Hepatocyte (in vitro differentiated cells): ENCODE measurements around the gene FOXN3.

ENCODE experiments used
- CTCF ChIP-seq: fragments of 200-600 bp; sonication (generic); IDR thresholded peaks from 2 replicates; pipeline ENCODE4 v1.5.1; 2016; ENCODE audit warnings: antibody characterized with exemption, mild to moderate bottlenecking; ENCODE audit not compliant: poor library complexity
- EZH2 ChIP-seq: fragments of 200-600 bp; sonication (generic); IDR thresholded peaks from 2 replicates; pipeline ENCODE4 v1.6.1; 2016; ENCODE audit warnings: antibody characterized with exemption, mild to moderate bottlenecking, borderline replicate concordance
- EZH2phosphoT487 ChIP-seq: fragments of 200-600 bp; sonication (generic); IDR thresholded peaks from one replicate; pipeline ENCODE4 v1.6.1; 2018; ENCODE audit warnings: antibody characterized with exemption, mild to moderate bottlenecking, low read depth, moderate library complexity; ENCODE audit not compliant: unreplicated experiment, severe bottlenecking

DNA sequence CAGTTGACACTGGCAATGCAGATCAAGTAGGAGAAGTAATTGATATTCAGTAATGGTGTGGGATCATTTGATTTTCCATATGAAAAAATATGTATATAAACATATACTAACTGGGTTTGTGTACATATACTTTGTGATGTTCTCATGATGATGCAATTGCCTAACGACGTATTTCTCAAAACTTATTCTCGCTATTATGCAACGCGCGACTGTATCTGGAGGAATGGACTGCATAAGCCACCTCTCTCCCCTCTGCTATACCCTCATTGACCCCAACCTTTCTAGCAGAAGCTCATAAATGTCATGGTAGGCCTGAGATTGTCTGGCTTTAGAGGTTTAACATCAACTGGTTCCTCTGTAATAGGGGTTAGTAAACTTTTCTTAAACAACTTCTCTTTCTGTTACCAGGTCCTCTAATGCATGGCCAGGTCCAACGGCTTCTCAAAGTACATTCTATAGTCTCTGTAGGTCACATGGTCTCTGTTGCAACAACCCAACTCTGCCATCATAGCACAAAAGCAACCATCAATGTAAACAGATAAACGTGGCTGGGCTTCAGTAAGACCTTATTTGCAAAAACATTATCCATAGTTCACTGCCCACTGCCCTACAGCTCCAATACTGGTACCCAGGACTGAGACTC, 59.3 kb downstream of the FOXN3 start:
- TF ChIP-seq CTCF, result no peak
- no peak for TF ChIP-seq EZH2phosphoT487
- no peak for TF ChIP-seq EZH2
